WTC11 (cell line): ENCODE data around the gene DAB1. TPM values are rescaled to one million over a fixed set of nuclear protein-coding genes. Genes with fewer than 3 reads are reported as not detected.

Experiments used
- ATAC-seq: fragments of 200-7000 bp; cut with Tn5 transposase; 2 replicates; pipeline ENCODE4 v1.10.0; 2021; ENCODE audit warnings: mild to moderate bottlenecking, moderate library complexity
- CTCF ChIA-PET: fragments of 300-600 bp; sonication (Branson Sonifier 250); formaldehyde crosslinking; loops from one replicate; lab custom pipeline; 2021; ENCODE audit warnings: antibody characterized with exemption; lab: Charles Lee
- POLR2A ChIA-PET: fragments of 350-600 bp; sonication (Branson Sonifier 250); formaldehyde crosslinking; loops from one replicate; lab custom pipeline; 2021; ENCODE audit warnings: antibody characterized with exemption; lab: Charles Lee
- DNase-seq: peaks from one replicate; pipeline ENCODE4 v3.0.0; 2021; ENCODE audit warnings: low spot score
- H3K27ac Mint-ChIP-seq: 2 replicates; pipeline ENCODE4 v1.8.0; 2021; ENCODE audit warnings: mixed read lengths
- H3K27me3 Mint-ChIP-seq: 2 replicates; pipeline ENCODE4 v1.8.0; 2021; ENCODE audit warnings: low read depth, mild to moderate bottlenecking, moderate library complexity, mixed read lengths
- H3K36me3 Mint-ChIP-seq: 2 replicates; pipeline ENCODE4 v1.8.0; 2021; ENCODE audit warnings: mixed read lengths
- H3K4me1 Mint-ChIP-seq: 2 replicates; pipeline ENCODE4 v1.8.0; 2022; ENCODE audit warnings: mixed read lengths
- H3K4me3 Mint-ChIP-seq: 2 replicates; pipeline ENCODE4 v1.8.0; 2021; ENCODE audit warnings: mild to moderate bottlenecking, moderate library complexity, mixed read lengths
- H3K9me3 Mint-ChIP-seq: 2 replicates; pipeline ENCODE4 v1.8.0; 2021; ENCODE audit warnings: mixed read lengths
- ARID4B ChIP-seq: sonication (generic); formaldehyde crosslinking; IDR thresholded peaks from 2 replicates; pipeline ENCODE4 v1.8.0; 2023; ENCODE audit warnings: missing genetic modification reagents, mild to moderate bottlenecking, borderline replicate concordance
- ATF1 ChIP-seq: sonication (generic); formaldehyde crosslinking; IDR thresholded peaks from 2 replicates; pipeline ENCODE4 v1.8.1; 2023; ENCODE audit warnings: mild to moderate bottlenecking, moderate library complexity, missing genetic modification reagents
- E2F5 ChIP-seq: sonication (generic); formaldehyde crosslinking; IDR thresholded peaks from 2 replicates; pipeline ENCODE4 v1.8.1; 2022; ENCODE audit warnings: mild to moderate bottlenecking, moderate library complexity, missing genetic modification reagents
- FOXP4 ChIP-seq: sonication (generic); formaldehyde crosslinking; IDR thresholded peaks from 2 replicates; pipeline ENCODE4 v1.8.0; 2022; ENCODE audit warnings: mild to moderate bottlenecking, missing genetic modification reagents
- GRHL2 ChIP-seq: fragments of 250-450 bp; sonication (Bioruptor Pico); IDR thresholded peaks from 2 replicates; pipeline ENCODE4 v1.8.0; 2022; ENCODE audit warnings: mild to moderate bottlenecking, moderate library complexity; ENCODE audit not compliant: insufficient replicate concordance, severe bottlenecking
- MAX ChIP-seq: sonication (generic); formaldehyde crosslinking; IDR thresholded peaks from 2 replicates; pipeline ENCODE4 v1.8.0; 2022; ENCODE audit warnings: mild to moderate bottlenecking, missing genetic modification reagents
- PRDM15 ChIP-seq: sonication (generic); formaldehyde crosslinking; IDR thresholded peaks from 2 replicates; pipeline ENCODE4 v1.8.0; 2022; ENCODE audit warnings: missing genetic modification reagents
- TEAD1 ChIP-seq: sonication (generic); formaldehyde crosslinking; IDR thresholded peaks from 2 replicates; pipeline ENCODE4 v1.8.0; 2022; ENCODE audit warnings: mild to moderate bottlenecking, missing genetic modification reagents
- USF1 ChIP-seq: sonication (generic); formaldehyde crosslinking; IDR thresholded peaks from 2 replicates; pipeline ENCODE4 v1.8.0; 2022; ENCODE audit warnings: mild to moderate bottlenecking, missing genetic modification reagents
- ZBTB43 ChIP-seq: sonication (generic); formaldehyde crosslinking; IDR thresholded peaks from 2 replicates; pipeline ENCODE4 v1.8.1; 2023; ENCODE audit warnings: mild to moderate bottlenecking, missing genetic modification reagents
- ZNF263 ChIP-seq: sonication (generic); formaldehyde crosslinking; IDR thresholded peaks from 2 replicates; pipeline ENCODE4 v1.8.1; 2022; ENCODE audit warnings: low read depth, mild to moderate bottlenecking, moderate library complexity, missing genetic modification reagents
- ZNF671 ChIP-seq: fragments of 250-450 bp; sonication (Bioruptor Pico); IDR thresholded peaks from 2 replicates; pipeline ENCODE4 v1.8.0; 2021; ENCODE audit warnings: mild to moderate bottlenecking
- total RNA-seq: library from RNA; stranded (reverse); gene quantifications from 3 replicates; pipeline ENCODE4 v1.2.3, GENCODE V29; 2021

Gene DAB1
- total RNA-seq, 1 experiment from 2014 or later: 10.7 TPM

- no peak for TF ChIP-seq ARID4B (CRISPR knock-in tag)
- TF ChIP-seq ZBTB43 (CRISPR knock-in tag): no peak
- TF ChIP-seq ZNF263 (CRISPR knock-in tag): no peak
- no peak for TF ChIP-seq ATF1 (CRISPR knock-in tag)
- TF ChIP-seq ZNF671 (CRISPR knock-in tag): no peak
- TF ChIP-seq PRDM15 (CRISPR knock-in tag): no peak
Observed at GRCh38 chr1:57046462-57046861, 377.4 kb downstream of the DAB1 start (continued).

- H3K4me1 Mint-ChIP-seq: peaks cover 4% of the 10 kb centered on the region
- ChIA-PET CTCF (no interaction called here), POLR2A (interaction anchor here (0.6 kb wide), 1 partner anchor 12 kb away, joined by 3 read pairs; no protein-coding TSS in a partner anchor)
- DNase-seq: no peak
- H3K27ac Mint-ChIP-seq: no peak overlapping the region
- ATAC-seq: no peak
- H3K9me3 Mint-ChIP-seq: no peaks in the 10 kb centered on the region
- TF ChIP-seq TEAD1 (CRISPR knock-in tag) (no peak), FOXP4 (CRISPR knock-in tag) (no peak), USF1 (no peak), GRHL2 (CRISPR knock-in tag) (no peak), E2F5 (no peak), MAX (CRISPR knock-in tag) (no peak)
- H3K27me3 Mint-ChIP-seq: no peaks in the 10 kb centered on the region
- no peaks in the 10 kb centered on the region for H3K36me3 Mint-ChIP-seq
- H3K4me3 Mint-ChIP-seq: no peak overlapping the region
Observed at GRCh38 chr1:57041901-57042300, 382.0 kb downstream of the DAB1 start.
